NCI-H1694 treated with DMSO at 0.1 percent for 48 hours (cell line): Measurements from ENCODE around the gene OXTR.

ENCODE experiments used
- DNase-seq: peaks from one replicate; lab custom pipeline; 2025; lab: John Stamatoyannopoulos, UW

The OXTR gene

DNA sequence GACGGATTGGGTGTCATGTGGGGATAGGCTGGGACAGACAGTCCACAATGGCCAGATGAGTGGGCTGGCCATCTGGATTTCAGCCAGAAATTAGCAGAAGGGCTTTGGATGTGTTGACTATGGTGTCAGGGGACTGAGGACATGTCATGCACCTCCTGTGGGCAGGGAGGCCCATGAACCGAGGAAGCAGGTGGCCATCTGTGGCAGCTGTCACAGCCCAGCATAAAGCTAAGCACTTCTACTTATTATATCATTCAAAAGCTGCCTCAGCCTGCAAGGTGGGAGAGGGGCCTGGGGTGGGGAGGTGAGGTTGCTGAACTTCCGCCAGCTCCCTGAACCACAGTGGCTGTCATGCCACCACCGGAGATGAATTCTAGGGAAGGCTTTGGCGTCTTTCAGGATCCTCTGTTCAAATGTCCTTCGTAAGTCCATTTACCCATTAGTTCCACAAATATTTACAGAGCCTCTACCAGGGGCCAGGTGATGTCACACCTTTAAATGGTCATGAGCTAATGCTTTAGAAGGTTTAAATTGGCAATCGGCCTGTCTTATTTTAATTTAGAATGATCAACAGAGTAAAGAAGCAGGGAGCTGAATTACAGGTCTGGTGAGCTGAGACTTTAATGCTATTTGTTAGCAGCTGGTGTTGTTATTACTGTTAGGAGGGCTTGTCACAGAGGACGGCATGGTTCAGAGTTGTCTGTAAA, 59.5 kb downstream of the OXTR start:
- DNase-seq = no peak

DNA sequence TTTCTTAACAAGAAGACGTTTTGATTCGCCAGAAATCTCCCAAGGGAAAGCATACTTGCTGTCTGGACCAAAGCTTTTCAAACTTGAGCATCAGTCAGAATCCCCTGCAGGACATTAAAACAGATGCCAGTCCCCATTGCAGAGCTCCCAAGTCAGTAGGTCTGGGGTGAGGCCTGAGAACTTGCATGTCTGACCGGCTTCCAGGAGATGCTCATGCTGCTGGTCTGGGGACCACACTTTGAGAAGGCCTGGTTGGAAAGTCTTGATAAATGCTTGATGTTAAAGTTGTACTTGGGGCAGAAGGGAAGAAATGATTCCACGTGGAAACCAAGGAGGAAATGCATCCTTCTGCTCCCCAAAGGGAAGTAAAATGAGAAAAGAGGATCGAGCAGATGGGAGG, 60.1 kb downstream of the OXTR start:
- DNase-seq = no peak

DNA sequence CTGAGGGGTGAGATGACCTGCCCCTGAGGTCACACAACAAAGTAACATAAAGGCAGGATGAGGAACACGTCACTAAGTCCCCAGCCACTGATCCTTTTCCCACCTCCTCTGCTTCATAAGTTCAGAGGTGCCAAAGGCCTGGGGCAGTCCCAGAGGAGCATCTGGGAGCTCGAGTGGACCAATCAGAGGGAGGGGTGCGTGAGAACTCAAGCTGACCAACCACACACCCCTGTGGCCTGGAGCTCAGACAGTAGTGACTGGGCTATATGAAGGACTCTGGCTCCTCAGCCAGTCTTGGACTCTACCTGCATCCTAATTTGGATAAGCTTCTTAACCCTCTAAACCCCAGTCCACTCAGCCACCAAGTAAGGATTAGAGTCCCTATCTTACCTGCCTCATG, 63.8 kb downstream of the OXTR start:
- no peak for DNase-seq

DNA sequence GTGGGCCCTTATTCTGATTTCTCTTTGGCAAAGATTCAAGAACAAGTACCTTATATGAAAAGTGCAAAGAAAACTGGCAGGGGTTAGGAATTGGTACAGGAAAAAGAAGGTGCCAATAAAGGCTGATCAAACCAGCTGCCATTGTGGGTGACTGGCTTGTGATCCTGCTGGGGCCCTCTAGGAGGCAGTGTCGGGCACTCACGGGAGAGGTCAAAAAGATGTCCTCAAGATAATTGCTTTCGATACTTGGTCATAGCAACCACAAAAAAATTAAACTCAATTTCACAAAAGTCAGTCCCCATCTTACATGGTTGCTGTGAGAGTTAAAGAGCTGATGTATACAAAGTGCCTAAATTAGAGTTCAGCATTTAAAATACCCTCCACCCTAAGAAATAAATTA, 66.9 kb downstream of the OXTR start:
- no peak for DNase-seq
